HG03565 (cell line): ENCODE data around the gene FER.

Experiments
- ATAC-seq: cut with Tn5 transposase; IDR thresholded peaks from one replicate; pipeline ENCODE4 v1.9.1; 2021; ENCODE audit warnings: mild to moderate bottlenecking, moderate library complexity; ENCODE audit not compliant: unreplicated experiment

Gene FER

DNA sequence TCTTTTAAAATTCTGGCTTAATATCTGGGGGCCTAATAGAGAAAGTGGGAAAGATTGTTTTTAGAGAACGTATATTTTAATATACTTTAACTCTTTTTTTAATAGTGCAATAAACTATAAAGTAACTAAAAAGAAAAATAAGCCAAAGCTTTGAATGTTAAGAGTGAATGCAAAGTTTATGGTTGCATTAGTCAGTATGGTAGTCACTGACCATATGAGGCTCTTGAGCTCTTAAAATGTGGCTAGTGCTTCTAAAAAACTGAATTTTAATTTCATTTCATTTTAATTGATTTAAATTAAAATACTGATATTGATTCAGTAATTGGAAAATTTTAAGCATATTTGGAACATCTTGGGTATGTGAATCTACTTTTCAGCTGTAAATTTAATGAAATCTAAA, 351.4 kb downstream of the FER start:
- ATAC-seq: no peak

DNA sequence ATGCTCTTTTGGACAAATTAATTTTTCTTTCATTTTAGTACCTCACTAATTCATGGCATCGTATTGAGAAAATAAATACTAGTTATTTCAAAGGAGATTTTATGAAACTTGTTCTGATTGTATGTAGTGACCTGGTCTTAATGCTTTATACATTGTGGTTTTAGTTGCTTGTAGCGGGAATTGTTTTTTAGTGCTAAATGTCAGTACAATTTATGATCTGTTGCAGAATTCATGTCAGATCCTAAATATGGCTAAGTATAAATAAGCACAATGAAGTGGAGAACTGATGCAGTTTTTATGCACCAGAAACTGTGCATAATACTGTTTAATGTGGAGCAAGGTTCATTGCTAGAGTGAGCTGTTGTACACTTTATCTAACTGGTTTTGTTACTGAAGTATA, 353.3 kb downstream of the FER start:
- no peak for ATAC-seq

DNA sequence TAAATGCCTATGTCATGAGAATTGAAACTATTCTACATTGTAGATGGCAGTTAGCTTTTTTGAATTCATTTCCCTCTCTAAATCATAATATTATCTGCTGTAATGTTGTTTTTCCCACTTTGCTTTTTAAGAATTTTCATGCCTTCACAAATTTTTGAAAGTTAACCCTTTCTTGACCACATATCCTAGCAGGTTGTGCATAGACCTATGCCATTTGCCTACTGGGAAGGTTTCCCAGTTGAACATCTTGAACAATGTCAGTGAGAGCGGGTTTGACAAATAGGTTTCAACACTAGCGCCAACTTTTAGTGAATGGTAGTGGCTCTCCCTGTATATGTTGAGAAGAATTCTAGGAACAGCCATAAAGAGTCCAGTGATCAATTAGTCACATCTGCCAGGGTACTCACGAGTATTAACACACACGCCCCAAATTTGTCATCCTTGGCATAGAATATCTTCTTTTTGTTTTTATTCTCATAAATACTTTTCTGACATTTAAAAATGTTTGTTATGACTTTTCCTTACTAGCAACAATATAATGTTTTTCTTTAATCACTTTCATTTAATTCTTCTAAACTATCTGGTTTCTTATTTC, 354.5 kb downstream of the FER start:
- no peak for ATAC-seq

DNA sequence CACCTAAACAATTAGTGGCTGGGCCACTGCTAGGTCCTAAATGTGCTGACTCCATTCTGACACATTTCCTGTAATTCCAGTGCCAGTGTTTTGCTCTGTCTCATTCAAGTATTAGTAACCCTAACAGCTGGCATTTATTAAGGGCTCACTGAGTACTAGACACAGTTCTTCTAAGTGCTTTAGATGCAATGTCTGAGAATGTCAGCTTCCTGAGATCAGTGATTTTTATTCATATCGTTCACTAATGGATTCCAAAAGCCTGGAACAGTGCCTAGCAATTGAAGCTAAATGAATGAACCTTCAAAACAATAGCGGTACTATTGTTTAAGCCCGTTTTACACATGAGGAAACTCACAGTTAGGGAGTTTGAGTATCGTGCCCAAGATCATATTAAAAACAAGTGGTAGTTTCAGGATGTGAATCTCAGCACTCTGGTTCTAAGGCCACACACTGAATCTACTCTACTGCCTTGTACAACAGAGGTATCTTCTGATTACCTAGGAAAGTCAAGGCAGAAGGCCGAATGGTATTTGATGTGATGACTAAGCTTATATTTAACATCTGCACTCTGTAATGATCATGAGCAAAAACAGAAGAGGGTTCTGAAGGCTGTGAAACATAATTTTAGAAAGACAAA, 358.1 kb downstream of the FER start:
- ATAC-seq: no peak

DNA sequence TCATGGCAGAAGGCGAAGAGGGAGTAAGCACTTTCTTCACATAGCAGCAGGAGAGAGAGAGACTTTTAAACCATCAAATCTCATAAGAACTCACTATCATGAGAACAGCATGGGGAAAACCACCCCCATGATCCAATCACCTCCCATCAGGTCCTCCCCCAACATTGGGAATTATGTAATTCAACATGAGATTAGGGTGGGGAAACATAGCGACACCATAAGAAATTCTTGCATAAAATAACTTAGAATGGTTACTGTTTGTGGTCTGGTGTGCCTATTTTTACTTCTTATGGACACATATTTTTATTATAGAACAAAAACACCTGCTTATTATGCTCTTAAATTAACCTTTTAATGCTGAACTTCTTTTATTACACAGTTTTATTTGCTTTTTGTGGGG, 364.0 kb downstream of the FER start:
- ATAC-seq: no peak

DNA sequence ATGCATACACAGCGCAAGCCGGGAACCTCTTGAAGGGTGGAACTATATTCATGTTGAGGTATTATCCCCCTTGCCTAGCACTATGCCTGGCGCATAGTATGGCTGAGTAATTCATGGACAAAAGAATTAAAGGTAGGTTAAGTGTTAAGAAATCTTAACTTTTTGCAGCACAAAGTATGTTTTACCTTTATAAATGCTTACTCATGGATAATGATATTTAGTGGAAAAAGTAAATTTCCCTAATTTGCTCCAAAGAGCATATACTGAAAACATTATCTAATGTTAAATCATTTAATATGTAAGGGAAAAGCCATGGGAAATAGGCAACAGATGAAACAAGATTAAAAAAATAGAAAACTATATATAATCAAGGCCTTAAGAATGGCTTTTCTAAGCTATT, 365.9 kb downstream of the FER start:
- no peak for ATAC-seq

DNA sequence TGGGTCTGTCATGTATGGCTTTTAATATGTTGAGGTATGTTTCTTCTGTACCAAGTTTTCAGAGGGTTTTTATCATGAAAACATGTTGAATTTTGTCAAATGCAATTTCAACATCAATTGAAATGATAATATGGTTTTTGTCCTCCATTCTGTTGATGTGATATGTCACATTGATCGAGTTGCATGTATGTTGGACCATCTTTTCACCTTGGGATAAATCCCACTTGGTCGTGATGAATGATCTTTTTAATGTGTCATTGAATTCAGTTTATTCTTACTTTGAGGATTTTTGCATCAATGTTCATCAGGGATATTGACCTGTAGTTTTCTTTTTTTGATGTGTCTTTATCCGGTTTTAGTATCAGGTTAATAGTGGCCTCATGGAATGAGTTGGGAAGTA, 373.5 kb downstream of the FER start:
- ATAC-seq: no peak

DNA sequence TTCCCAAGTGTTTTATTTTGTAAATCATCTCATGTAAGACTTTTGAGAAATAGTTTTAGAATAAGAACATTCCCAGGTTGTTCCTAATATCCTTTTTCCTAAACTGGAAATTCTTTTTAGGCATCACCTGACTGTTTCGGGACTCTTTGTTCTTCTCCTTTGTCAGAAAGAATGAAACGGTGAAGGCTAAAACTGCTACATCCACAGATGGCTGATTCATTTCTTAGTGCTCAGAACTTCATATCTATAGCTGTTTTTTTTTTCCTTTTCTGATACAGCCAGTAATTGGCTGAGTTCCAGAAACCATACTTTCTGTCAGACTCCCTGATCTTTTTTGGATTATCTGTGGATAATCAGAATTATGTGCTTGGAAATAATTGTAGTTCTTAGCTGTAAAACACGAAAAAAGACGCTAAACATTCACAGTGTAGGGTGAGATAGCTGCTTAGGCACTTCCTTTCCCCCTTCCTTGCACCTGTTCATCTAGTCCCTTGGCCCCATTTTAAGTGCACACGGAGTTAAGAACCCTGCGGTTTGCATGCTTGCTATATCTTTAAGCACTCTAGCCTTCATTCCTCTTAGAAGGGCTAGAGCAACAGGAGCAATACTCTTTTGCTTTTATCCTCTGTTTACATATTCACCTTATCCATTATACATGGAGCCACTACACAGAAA, 378.2 kb downstream of the FER start:
- ATAC-seq: no peak

DNA sequence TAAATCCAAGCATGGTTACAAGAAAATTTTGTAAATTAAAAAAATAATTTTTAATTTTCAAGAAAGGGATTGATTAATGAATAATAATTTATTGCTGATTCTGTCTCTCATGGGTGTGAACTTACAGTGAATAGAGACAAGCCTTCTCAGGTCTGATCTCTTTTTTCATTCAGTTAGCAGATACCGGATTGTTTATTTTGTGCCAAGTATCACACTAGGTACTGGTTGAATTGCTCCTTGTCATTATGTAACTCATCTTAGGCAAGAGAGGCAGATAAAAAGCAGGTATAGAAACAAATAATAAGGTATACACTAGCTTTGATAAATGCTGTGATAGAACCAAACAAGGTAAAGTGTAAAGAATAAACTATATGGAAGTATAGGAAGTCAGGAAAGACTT, 378.8 kb downstream of the FER start:
- no peak for ATAC-seq

DNA sequence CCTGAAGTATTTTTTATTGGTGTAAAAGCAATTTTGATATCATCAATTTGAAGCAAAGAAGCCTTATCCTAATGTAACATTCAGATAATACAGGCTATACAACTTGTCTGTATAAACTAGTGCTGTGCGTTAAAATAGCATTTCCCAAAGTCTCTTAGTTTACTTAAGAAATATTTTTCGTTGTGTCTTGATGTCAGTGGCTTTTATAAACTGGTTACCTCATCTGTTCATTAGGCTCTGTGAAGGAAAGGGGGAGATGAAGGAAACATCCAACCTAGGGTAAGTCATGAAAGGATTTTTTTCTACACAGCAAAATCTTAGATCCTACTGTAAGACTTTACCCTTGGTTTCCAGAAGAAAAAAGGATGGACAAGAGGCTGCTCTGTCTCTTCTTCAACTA, 389.2 kb downstream of the FER start:
- no peak for ATAC-seq

DNA sequence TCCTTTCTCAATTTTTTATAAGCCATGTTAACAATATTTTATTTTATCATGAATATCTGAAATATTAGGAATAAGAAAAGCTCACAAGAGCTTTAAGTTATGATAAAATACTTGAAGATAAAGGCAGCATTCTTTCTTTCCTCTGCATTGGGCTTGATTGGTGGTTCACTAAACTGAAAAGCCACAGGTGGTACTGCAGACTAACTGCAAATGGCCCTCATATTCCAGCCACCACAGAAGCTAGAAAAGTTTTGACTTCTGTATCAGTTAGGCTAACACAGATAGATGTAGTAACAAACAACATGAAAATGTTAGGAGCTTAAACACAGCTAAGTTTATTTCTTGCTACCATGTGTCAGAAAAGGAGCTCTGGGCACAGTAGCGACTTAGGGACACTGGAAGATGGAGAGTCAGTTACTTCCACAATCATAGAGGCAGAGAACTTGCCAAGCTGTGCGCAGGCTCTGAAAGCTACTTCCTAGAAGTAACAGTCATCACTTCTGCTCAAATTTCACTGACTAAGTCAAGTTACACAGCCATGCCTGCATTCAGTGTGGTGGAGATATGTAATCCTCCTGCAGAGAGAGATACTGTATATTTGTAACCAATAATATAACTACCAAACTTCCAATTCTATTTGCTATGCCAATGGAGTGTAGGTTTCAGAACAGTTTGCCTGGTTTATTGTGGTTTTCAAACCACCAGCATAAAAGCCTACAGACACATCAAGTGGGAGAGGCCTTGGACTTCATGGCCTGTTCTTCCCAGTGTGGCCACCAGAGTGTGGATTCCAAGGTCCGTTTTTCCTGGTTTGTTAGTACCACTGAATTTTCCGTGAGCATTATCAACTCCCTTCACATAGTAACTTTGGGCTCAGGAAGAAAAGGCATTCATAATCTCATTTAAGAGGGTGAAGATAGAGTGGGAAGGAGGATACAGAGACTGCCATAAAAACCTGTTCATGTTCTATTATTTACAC, 393.8 kb downstream of the FER start:
- no peak for ATAC-seq

DNA sequence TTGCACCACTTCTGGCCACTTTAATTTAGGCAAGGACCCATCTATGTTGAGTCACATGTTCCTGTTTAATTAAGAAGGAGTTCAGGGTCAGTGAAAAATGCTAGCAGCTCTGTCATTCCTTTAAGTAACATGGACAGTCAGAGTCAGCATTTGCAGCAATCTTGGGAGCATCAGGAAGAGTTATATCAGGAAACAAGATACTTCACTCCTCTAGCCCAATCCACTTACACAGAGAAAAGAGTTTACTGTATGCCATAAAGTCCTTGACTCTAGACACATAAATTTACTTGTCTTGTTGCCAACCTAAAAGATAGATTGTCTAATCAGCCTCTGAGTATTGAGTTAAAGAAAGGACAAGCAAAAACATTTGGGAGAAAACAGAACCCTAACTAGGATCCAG, 395.3 kb downstream of the FER start:
- ATAC-seq: no peak

DNA sequence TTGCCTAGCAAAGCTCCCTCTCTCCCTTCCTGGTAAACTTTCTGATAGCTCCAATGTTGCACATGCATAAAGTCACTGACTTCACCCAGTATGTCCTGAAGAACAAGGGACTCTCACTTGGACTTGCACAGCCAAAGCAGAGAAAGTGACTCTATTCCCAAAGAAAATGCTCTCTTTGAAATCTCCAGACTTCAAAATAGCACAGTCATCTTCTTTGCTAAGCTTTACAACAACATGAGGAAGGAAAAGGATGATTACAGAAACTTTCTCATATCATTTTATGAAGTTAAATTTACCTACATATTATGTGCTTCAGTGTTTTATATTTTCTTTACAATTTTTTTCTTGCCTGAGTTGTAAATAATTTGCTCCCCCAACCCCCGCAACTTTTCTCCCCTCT, 397.4 kb downstream of the FER start:
- ATAC-seq: no peak

DNA sequence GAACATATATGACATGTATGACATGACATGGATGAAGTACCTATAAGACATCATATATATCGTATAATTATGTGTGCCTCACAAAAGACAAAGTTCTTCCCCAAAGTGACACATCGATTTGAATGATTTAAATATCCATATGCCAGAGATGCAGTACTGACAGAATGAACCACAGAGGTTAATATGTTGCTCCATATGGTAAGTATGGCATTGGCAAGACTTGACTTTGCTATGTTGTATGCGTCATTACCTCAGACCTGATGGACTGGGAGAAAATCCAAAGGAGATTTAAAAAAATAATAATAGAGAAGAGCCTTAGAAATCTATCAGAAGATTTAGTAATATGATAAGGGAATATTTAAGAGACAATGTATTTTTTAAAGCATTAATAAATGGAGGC, 398.9 kb downstream of the FER start:
- ATAC-seq: no peak

DNA sequence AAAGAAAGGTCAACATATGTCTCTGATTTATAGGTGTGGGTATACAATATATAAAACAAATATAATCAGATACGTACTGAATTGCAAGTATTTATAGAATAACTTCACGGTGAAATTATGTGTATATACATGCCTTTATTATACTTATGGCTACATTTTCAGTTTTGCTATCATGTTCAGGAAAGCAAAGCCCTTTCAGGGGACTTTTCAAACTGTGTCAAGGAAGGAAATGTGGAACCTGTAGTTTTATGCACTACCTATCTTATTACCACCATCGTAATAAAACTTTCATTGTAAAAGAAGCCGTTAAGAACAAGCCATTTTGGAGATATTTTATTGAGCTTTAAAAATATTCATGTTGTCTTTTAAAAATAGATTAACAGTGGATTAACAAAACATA, 404.9 kb downstream of the FER start:
- no peak for ATAC-seq

DNA sequence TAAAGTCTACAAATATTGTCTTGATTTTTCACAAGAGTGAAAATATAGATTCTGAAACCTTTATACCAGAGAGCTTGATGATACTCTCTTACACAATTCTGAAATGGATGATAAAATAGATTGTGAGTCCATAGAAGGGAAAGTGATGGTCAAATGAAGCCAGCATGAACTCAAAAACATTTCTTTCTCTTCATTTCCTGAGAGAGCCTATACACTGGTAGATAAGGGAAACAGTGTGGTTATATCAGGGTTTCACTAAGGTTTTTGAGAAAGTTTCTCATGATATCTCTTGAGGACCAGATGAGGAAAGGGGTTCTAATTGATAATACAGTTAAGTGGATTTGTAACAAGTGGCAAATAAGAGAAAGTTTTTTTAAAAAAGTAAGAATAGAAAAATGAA, 407.9 kb downstream of the FER start:
- ATAC-seq: peak; percentile 76

DNA sequence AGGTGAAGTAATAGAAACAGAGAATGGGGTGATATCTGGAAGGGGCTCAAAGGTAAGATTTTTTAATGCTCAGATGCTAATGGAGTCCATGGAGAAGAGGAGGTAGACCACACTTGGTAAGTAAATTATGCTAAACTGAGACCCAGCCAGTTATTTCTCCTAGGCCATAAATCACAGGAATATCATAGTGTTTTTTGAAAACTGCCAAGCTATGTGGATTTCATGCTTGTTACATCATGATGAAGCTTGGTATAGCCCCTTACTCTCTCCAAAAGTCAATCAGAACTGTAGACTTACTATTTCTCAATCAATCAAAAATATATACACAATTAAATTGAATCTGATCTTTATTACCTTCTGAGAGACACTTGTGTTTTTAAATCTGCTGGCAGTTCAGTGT, 409.2 kb downstream of the FER start:
- no peak for ATAC-seq

DNA sequence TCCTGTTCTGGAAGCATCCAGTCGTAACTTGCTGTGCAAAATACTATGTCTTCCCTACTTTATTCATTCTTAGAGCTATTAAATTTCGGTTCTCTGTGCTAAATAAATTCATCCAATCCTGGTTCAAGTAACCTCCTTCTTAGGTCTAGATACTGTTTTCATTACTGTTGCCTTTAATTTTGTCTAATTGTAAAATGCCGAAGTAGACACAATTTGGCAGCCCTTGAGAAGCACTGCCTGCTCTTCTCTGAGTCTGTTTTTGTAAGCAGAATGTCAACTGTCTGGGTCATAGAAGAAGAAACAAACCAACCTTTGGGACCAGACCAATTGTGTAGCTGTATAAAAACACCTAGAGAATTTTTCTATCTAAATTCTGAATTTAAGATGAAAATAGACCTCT, 412.8 kb downstream of the FER start:
- no peak for ATAC-seq

DNA sequence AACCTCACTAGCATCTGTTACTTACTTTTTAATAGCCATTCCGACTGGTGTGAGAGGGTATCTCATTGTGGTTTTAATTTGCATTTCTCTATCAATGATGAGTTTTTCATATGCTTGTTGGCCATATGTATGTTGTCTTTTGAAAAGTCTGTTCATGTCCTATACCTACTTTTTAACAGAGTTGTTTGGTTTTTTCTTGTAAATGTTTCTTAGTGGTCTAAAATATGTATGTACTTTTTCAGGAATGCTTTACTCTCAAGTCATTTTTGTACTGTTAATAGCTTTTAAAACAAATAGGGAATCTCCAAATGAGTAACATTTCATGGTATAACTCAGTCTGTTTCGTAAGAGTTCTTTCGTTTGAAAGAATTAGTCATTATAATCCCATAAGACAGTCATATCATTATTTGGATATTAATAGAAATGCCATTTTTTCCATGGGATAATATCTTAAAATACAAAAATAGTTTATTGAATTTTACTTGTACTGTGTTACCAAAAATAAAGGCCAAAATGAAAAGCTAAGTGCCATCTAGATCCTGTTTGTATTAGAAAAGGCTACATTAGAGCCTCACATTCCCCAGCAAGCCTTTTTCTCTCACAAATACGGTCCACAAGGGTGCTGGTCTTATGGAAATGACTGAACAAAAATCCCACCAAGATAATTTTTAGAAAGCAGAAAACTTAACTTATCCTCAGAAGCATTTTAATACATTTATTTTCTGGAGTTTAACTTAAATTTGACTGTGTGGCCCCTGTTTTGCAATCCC, 414.4 kb downstream of the FER start:
- ATAC-seq: peak; percentile 77

DNA sequence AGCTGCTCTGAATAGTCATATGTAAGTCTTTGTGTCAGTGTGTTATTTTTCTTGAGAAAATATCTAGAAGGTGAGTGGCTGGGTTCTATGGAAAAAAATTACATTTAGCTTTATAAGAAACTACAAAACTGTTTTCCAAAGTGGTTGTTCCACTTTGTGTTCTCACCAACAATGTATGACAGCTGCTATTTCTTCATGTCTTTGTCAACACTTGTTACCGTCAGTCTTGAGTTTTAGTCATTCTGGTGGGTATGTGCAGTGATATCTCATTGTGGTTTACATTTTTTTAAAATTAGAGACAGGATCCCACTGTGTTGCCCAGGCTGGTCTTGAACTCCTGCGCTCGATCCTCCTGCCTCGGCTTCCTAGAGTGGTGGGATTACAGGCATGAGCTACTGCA, 415.6 kb downstream of the FER start:
- no peak for ATAC-seq

DNA sequence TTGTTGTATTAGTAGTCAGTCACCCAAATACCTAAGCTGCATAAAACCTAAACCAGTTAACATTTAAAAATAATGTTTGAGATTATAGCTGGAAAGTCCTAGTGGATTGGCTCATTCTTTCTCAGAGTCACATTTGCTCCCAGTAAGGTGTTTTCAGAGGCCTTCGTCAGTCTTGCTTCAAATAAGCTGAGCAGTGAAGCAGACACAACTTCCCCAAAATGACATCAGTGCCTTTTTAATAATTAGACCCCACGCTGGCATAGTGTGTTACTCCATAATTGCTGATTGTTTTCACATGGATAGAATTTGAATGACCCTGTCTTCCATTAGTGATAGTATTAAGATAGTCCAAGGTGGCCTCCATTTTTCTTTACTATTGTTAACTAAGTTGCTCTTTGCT, 416.3 kb downstream of the FER start:
- ATAC-seq: no peak
